GM21737 (cell line): ENCODE data around the gene PCBP3.
"Not testable (repeated sequence)": the region's sequence is repeated elsewhere in the genome, so short reads cannot be mapped to it uniquely, and the experiment has no call there.

Experiments used
- ATAC-seq: cut with Tn5 transposase; IDR thresholded peaks from one replicate; pipeline ENCODE4 v1.9.1; 2021; ENCODE audit warnings: mild to moderate bottlenecking, moderate library complexity; ENCODE audit not compliant: unreplicated experiment

PCBP3 gene

DNA sequence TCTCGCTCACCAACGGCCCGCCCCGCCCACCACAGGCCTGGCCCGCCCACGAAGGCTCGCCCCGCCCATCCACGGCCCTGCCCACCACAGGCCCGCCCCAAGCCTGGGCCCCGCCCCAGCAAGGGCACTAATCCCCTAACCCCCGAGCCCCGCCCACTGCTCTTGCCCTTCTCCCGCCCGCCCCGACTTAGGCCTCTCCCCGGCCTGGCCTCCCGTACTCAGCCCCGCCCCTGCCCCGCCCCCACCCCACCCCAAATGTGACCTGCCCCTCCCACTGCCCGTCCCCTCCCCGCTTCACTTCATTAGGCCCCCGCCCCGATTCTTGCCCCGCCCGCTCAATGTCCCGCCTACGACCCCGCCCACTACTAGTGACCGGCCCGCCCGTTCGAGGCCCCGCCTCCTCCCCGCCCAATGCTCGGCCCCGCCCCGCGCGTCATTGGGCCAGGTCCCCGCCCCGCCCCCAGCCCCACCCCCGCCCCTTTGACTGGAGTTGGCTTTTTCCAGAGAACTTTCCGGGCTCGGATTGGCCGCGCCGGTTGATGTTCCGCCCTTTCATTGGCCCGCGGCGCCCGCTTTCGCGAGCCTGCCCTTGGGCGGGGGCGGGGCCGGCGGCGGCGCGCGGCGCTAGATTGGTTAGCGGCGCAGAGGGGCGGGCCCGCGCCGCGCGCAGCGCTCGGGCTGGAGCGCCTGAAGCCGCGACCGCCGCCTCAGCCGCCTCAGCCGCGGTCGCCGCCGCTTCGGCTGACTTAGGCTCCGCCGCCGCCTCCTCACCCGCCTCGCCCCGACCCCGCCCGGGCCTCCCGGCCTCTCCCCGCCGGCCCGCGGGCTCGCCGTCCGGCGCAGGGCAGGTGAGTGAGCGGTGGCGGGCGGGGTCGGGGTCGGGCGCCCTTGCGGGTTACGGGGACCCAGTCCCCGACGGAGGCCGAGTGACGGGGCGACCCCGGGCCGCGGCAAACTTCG is at the start of gene PCBP3:
PCBP3 (plus strand) TSS at position 705 of the 960 bp plus-strand sequence. CDS start 206,361 bp downstream, outside the sequence.
- peak; percentile 52 for ATAC-seq

DNA sequence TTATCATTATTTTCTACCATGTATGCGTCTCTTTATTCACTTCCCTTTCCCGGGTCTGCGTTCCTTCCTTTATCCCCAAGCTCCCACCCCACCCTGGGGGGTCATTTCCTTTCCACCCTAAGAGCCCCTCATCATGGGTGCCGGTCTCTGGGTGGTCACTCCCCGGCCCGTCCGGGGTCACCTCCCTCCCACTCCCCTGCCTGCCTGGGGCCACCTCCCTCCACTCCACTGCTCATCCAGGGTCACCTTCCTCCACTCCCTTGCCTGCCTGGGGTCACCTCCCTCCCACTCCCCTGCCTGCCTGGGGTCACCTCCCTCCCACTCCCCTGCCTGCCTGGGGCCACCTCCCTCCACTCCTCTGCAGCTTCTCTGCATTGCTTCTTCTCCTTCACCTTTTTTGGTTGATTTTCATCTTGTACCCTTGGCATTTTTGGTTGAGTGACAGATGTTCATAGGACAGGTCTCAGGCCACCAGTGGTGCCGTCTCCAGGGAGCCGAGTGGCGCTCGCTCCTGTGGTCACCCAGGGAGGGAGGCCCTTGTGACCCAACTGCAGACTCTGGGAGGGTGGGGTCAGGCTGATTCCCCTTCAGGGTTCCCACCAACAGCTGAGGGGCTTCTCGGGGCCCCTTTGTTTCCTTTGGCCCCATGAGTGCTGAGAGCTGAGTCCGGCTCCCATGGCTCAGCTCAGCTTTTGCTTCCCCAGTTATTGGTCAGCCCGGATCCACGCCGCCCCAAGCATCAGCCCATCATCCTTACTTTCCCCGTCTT is 48.6 kb upstream of the PCBP3 start:
- ATAC-seq, result no peak

DNA sequence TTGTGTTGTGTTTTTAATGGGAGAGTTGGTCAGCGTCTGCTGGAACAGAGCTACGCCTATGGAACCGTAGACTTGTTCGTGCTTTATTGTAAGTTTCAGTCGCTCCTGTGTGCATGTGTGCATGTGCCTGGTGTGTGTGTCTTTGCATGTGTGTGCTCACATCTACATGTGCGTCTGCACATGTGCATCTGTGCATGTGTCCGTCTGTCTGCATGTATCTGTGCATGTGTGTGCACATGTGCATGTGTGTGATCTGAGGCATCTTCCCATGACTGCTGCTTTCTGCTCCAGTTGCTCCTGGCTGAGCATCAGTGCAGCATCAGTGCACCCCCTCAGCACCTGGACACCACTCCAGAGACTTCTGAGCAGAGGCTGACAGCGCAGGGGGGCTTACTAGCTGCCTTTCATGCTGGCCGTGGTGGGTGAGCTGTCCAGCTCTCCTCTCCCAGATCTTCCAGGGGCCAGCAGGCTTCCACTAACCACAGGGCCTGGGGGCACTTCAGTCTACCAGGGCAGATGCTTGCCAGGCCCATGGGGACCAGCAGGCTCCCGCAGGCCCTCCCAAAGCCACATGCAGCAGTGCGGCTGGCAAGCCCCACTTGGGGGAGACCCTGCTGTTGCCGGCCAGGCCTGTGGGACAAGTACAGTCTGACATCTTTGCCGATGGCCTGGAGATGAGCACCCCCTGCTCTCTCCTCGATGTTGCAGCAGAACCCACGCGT is 47.8 kb upstream of the PCBP3 start:
- ATAC-seq, result no peak

DNA sequence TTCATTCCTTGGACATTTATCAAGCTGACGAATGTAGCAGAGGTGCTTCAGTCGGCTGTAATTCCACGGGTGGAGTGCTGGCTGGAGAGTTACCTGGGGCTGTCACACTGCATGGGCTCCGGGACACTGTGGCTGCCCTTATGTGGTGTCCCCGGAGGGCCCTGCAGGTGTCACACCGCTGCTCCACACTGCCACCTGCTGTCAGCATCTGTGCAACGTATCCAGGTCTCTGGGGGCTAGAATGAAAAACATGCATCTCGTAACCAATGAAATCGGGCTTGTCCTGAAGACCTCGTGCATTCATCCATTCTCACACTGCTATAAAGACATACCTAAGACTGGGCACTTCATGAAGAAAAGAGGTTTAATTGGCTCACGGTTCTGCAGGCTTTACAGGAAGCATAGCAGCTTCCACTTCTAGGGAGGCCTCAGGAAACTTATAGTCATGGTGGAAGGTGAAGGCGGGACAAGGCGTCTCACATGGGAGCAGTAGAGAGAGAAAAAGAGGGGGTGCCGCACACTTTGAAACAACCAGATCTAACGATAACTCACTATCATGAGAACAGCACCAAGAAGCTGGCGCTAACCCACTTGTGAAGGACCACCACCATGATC is 46.7 kb upstream of the PCBP3 start:
- ATAC-seq, result no peak

DNA sequence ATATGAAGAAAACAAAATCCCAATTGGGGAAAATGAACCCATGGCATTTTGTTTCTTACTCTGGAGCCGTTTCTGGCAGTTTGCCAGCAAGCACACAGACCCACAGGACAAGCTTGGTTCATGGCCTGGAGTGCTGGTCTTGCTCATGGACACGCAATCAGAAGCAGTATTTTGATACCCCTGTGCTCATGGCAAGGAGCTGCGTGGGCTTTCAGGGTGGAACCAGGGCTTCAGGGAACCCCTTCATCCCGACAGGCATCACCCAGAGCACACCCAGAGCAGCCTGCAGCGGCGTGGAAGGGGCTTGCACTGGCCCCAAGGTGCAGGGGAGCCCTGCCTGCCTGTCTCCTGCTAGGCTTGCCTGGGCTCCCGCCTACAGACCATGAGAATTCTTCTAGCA is 45.4 kb upstream of the PCBP3 start:
- no peak for ATAC-seq

DNA sequence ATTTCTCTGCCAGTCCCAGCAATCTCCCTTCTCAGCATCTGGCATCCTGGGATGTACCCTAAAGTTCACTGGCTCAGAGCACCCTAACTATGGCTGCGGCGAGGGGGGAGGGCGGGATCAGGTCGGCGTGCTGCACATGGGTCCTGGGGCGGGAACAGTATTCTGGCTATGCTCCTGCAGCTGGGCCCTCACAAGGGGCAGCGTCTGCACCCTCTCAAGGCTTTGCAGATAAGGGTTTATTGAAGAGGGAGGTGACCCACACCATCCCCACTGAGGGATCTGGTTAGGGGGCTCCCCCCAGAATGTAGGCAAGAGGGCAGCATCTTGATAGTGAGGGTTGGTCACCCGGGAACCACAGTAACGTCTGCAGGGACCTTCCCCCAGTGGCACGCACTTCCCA is 44.9 kb upstream of the PCBP3 start:
- ATAC-seq, result no peak

DNA sequence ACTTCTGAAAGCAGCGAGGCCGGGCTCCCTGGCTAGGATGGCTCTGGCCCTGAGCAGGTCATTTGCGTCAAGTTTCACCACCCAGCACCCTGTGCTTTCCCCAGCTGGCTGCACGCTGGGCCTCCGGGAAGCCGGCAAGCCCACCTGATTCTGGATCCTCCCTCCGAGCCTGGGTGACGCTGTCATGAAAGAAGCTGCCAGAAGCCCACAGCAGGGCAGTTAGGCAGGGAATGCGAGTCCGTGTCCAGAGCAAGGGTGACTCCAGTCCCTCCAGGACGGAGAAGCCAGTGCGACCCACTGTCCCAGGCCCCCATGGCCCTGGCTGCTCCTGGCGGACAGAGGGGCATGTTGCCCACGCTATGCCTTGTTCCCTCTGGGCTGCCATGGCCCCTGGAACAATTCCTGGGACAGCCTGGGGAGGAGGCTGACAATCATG is 44.4 kb upstream of the PCBP3 start:
- ATAC-seq, result no peak

DNA sequence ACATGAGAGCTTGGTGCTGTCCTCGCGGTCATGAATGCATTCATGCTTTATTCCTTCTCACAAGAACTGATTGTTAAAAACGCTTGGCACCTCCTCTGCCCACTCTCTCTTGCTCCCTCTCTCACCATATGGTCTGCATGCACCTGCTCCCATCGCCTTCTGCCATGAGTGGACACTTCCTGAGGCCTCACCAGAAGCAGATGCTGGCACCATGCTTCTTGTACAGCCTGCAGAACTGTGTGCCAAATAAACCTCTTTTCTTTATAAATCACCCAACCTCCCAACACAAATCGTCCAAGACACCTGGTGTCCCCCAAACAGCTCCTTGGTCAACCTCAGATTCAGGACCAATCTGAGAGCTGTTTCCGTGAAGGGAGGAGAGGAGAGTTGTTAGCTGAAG is 43.3 kb upstream of the PCBP3 start:
- ATAC-seq, result no peak

DNA sequence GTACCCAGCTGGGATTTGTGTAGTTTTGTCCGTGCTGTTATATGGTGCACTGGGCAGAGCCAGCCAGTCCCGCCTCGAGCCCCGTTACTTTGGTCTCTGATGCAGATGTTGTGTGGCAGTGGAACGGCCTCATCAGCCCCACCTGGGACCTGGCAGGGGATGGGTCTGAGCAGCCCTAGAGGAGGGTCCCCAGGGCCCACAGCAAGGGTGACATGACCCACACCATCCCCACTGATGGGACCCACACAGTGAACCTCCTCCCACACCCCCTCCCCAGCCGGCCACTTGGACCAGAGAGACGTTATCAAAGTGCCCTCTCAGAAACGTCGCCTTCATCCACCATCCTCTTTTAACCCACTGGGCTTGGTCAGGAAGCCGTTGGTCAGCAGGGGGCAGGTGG is 42.0 kb upstream of the PCBP3 start:
- no peak for ATAC-seq

DNA sequence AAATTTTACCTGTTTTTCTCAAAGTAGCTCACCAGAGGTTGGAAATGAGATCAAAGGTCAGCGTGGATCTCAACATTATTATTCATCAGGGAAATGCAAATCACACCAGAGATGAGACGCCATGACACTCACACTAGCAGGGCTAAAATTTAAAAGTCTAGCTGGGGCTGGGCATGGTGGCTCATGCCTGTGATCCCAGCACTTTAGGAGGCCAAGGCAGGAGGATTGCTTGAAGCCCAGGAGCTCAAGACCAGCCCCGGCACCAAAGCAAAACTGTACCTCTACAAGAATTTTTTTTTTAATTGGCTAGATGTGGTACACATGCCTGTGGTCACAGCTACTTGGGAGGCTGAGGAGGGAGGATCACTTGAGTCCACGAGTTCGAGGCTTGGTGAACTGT is 41.4 kb upstream of the PCBP3 start:
- no peak for ATAC-seq

DNA sequence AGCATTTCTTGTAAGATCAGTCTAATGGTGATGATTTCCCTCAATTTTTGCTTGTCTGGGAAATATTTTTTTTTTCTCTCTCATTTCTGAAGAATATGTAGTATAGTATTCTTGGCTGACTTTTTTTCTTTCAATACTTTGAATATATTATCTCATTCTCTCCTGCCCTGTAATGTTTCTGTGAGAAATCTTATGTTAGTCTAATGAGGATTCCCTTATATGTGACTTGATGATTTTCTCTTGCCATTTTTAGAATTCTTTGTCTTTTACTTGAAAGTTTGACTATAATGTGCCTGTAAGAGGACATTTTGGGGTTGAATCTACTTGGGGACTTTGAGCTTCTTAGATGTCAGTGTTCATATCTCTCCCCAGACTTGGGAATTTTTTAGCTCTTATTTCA is 40.0 kb upstream of the PCBP3 start:
- no peak for ATAC-seq

DNA sequence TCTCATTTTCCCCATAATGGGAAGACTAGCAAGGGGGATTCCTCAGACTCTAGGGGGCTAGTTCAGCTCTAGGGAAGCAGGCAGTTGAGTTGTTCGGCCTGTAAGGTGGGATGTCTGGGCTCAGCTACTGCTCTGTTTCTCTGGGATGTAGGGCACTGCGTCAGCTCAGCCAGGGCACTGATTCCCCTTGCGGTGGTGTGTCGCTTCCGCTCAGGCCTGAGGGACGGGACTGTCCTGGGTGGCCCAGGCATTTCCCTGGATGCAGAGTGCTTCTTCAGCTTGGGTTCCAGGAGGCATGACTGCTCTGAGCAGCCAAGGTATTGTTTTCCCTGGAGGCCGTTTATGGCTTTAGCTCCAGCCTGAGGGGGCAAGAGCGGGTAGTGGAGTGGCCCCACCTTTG is 38.8 kb upstream of the PCBP3 start:
- not testable (repeated sequence) for ATAC-seq

DNA sequence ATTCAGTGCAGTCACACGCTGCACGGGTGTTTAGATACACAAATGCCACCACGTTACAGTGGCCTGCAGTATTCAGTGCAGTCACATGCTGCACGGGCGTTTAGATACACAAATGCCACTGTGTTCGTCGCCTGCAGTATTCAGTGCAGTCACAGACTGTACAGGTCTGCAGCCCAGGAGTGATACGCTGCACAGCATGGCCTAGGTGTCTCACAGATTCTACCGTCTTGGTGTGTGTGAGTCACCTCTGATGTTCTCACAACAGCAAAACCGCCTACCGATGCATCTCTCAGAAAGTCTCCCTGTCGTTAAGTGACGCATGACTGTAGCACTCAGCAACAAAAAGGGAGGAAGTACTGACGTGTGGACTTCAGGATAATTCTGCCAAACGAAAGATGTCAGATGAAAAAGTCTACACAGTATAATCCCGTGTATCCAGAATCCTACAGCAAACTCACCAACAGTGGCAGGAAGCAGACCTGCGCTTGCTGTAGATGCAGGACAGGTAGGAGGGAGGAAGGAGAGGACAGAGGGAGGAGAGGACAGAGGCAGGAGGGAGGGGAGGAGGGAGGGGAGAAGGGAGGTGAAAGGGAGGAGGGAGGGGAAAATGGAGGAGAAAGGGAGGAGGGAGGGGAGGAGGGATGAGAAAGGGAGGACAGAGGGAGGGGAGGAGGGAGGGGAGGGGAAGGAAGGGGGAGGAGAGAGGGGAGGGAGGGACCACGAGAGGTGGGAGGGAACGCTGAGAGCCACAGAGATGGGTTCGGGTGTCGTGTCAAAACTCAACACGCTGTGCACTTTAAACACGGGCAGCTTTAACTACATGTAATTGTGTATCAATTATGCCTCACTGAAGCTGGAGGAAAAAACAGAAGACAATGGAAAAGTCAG is 36.3 kb upstream of the PCBP3 start:
- no peak for ATAC-seq

DNA sequence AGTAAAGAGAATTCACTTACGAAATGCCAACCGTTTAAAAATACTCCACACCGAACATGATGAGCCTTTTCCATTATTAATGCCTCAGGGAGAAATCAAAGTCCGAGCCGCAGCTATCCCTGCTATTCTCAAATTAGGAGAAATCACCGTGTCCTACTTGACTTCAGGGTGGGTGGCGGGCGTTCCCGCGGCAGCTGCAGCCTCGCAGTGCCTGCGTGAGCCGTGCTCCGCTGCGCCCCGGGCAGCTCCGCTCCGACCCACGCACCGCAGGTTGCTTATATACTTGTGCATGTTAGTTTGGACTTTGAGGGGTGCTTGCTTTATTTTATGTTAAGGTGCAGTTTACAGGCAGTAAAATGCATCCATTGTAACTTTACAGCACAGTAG is 35.6 kb upstream of the PCBP3 start:
- no peak for ATAC-seq

DNA sequence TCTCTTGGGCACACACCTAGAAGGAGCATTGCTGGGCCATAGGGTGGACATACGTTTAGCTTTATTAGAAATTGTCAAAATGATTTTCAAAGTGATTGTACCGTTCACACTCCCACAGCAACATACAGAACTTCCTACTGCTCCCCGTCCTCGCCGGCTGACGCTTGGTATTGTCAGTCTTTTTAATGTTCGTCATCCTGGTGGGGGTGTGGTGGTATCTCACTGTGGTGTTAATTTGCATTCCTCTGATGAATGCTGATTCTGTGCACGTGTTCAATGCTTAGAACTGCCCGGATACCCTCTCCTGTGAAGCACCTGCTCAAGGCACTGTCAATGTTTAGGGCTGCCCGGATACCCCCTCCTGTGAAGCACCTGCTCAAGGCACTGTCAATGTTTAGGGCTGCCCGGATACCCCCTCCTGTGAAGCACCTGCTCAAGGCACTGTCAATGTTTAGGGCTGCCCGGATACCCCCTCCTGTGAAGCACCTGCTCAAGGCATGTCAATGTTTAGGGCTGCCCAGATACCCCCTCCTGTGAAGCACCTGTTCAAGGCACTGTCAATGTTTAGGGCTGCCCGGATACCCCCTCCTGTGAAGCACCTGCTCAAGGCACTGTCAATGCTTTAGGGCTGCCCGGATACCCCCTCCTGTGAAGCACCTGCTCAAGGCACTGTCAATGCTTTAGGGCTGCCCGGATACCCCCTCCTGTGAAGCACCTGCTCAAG is 34.6 kb upstream of the PCBP3 start:
- ATAC-seq, result not testable (repeated sequence)

DNA sequence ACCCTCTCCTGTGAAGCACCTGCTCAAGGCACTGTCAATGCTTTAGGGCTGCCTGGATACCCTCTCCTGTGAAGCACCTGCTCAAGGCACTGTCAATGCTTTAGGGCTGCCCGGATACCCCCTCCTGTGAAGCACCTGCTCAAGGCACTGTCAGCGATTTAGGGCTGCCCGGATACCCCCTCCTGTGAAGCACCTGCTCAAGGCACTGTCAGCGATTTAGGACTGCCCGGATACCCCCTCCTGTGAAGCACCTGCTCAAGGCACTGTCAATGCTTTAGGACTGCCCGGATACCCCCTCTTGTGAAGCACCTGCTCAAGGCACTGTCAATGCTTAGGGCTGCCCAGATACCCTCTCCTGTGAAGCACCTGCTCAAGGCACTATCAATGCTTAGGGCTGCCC is 33.9 kb upstream of the PCBP3 start:
- ATAC-seq, result not testable (repeated sequence)

DNA sequence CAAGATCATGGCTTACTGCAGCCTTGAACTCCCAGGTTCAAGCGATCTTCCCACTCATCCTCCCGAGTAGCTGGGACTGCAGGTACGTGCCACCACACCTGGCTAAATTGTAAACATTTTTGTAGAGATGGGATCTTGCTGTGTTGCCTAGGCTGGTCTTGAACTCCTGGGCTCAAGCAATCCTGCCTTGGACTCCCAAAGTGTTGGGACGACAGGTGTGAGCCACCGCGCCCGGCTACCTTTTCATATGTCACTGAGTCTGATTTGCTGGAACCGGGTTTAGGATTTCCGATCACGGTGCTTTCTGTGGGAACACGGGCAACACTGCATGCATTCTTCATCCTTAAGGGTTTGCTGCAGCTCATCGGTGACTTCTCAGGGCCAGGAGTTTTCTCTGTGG is 32.2 kb upstream of the PCBP3 start:
- no peak for ATAC-seq

DNA sequence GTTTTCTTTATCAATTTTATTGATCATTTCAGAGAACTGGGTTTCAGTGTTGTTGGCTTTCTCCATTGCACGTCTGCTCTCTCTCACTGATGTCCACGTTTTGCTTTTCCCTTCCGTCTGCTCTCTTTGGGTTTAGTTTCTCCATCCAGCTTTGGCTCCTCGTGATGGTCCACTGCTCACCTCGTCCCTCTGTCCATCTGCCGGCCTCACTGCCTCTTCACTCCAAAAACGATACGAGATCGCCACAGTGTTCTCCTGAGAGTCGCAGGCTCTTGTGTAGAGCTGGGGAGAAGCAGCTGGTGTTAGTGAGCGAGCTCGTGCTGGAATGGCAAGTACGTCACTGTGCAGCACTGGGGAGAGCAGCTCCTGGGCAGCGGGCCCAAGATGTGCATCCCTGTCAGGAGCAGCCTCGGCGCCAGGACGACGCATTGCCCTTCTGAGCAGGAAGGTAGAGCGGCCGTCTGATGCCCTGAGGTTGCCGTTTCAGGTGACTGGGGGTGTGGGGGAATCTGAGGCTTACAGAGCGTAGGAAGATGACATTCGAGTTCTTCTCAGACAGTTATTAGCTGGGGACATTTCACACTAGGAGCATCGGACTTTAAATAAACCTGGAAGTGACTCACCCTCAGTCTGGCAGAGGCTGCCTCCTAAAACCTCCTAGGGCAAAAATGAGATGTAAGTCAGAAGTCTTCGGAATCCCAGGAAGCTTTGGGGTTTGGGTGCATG is 31.4 kb upstream of the PCBP3 start:
- no peak for ATAC-seq

DNA sequence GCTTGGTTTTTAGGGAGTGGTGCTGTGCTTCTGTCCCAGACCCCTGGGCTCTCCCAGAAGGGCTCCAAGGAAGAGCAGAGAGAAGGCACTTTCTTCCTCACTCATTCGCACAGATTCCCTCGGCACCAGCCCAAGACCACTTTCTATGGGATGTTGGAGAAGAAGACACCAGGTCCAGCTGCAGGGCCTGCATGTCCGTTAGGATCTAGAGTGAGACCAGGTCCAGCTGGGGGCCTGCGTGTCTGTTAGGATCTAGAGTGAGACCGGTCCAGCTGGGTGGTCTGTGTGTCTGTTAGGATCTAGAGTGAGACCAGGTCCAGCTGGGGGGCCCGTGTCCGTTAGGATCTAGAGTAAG is 30.9 kb upstream of the PCBP3 start:
- ATAC-seq, result not testable (repeated sequence)
